HG02981 (cell line): Measurements from ENCODE around the gene KRT4.

Experiments used
- ATAC-seq: cut with Tn5 transposase; IDR thresholded peaks from one replicate; pipeline ENCODE4 v1.9.1; 2021; ENCODE audit warnings: mild to moderate bottlenecking, moderate library complexity; ENCODE audit not compliant: unreplicated experiment

The KRT4 gene

GRCh38 chr12:52837413-52837741, 23.5 kb upstream of the KRT4 start:
- no peak for ATAC-seq

- ATAC-seq = no peak
Observed at GRCh38 chr12:52836491-52837412, 22.8 kb upstream of the KRT4 start.

- no peak for ATAC-seq
Observed at GRCh38 chr12:52836042-52836466, 22.1 kb upstream of the KRT4 start.

GRCh38 chr12:52835271-52836041, 21.5 kb upstream of the KRT4 start:
- ATAC-seq = no peak

GRCh38 chr12:52834727-52835001, 20.7 kb upstream of the KRT4 start:
- no peak for ATAC-seq

- no peak for ATAC-seq
Observed at GRCh38 chr12:52833922-52834726, 20.2 kb upstream of the KRT4 start, which contains the start of gene KRT79. KRT79 (minus strand) TSS chr12:52834311; CDS start chr12:52834260, 51 bp downstream.

GRCh38 chr12:52832985-52833905, 19.3 kb upstream of the KRT4 start:
- ATAC-seq = no peak

GRCh38 chr12:52832451-52832850, 18.5 kb upstream of the KRT4 start:
- no peak for ATAC-seq

GRCh38 chr12:52831251-52831650, 17.3 kb upstream of the KRT4 start:
- no peak for ATAC-seq

GRCh38 chr12:52829986-52830770, 16.3 kb upstream of the KRT4 start:
- ATAC-seq = no peak

- no peak for ATAC-seq
Observed at GRCh38 chr12:52828591-52829021, 14.7 kb upstream of the KRT4 start.

- ATAC-seq = no peak
Observed at GRCh38 chr12:52828156-52828555, 14.2 kb upstream of the KRT4 start.

GRCh38 chr12:52827499-52828090, 13.7 kb upstream of the KRT4 start:
- ATAC-seq = no peak

- no peak for ATAC-seq
Observed at GRCh38 chr12:52826611-52827498, 12.9 kb upstream of the KRT4 start.

GRCh38 chr12:52825961-52826360, 12.0 kb upstream of the KRT4 start:
- no peak for ATAC-seq

- no peak for ATAC-seq
Observed at GRCh38 chr12:52824741-52825410, 11.0 kb upstream of the KRT4 start.

- ATAC-seq = no peak
Observed at GRCh38 chr12:52823761-52824450, 10.0 kb upstream of the KRT4 start.
